SK-N-SH (cell line): ENCODE data around the gene SPTBN1.

Source experiments
- CHD2 ChIP-seq: fragments of 150-350 bp; IDR thresholded peaks from 2 replicates; pipeline ENCODE4 v1.6.1; 2018; ENCODE audit warnings: low read length; ENCODE audit not compliant: partially characterized antibody
- EP300 ChIP-seq, 2 experiments: IDR thresholded peaks; 2 replicates each; pipeline versions ENCODE4 v1.4.0 to v1.6.1; 2012; ENCODE audit warnings: borderline replicate concordance in 1 of 2, low read depth in 1 of 2, low read length in 1 of 2
- EZH2phosphoT487 ChIP-seq: fragments of 200-600 bp; sonication (generic); IDR thresholded peaks from 2 replicates; pipeline ENCODE4 v1.6.1; 2017; ENCODE audit warnings: low read depth, mixed run types, mild to moderate bottlenecking, antibody characterized with exemption, moderate library complexity, borderline replicate concordance
- FOXM1 ChIP-seq: IDR thresholded peaks from 2 replicates; pipeline ENCODE4 v1.4.0; 2012; ENCODE audit warnings: low read depth, mild to moderate bottlenecking
- JUND ChIP-seq: IDR thresholded peaks from 2 replicates; pipeline ENCODE4 v1.4.0; 2012
- MEF2A ChIP-seq: IDR thresholded peaks from 2 replicates; pipeline ENCODE4 v1.4.0; 2012; ENCODE audit warnings: low read depth, borderline replicate concordance
- POLR2AphosphoS5 ChIP-seq: IDR thresholded peaks from 2 replicates; pipeline ENCODE4 v1.6.1; 2012; ENCODE audit warnings: low read depth, low read length
- SIN3A ChIP-seq: IDR thresholded peaks from 2 replicates; pipeline ENCODE4 v1.6.1; 2012; ENCODE audit warnings: low read depth, mild to moderate bottlenecking, low read length, moderate library complexity, borderline replicate concordance
- TAF1 ChIP-seq: IDR thresholded peaks from 2 replicates; pipeline ENCODE4 v1.6.1; 2012; ENCODE audit warnings: low read depth, mild to moderate bottlenecking, low read length, moderate library complexity, borderline replicate concordance
- TEAD4 ChIP-seq: IDR thresholded peaks from 2 replicates; pipeline ENCODE4 v1.4.0; 2012; ENCODE audit warnings: mild to moderate bottlenecking, borderline replicate concordance; ENCODE audit not compliant: insufficient read depth
- TF ChIP-seq, protein P1 (sequence below): fragments of 200-600 bp; sonication (generic); IDR thresholded peaks from 2 replicates; pipeline ENCODE4 v1.6.1; 2017; ENCODE audit warnings: antibody characterized with exemption, mild to moderate bottlenecking, moderate library complexity
- TF ChIP-seq, protein P2 (sequence below): IDR thresholded peaks from 2 replicates; pipeline ENCODE4 v1.6.1; 2012; ENCODE audit warnings: mild to moderate bottlenecking, low read depth, low read length, moderate library complexity

DNA sequence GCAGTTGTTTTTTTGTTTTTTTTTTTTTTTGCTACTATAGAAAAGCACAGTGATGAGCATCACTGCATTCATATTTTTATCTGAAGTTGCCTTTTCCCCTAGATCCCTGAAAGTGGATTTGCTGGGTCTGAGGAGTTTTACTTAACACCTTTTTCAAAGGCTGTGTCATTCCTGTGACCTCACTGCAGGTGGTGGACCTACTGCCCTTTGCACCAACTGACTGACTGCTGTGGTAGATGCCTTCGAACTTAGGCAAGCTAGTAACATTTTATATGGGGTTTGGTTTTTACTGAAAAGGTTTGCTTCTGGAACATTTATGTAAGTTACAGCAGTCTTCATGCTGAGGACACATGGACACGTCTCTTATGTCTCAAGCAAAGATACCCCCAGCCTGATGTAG, 36.2 kb downstream of the SPTBN1 start:
- no peak for TF ChIP-seq EZH2phosphoT487
- TF ChIP-seq, protein P1, sequence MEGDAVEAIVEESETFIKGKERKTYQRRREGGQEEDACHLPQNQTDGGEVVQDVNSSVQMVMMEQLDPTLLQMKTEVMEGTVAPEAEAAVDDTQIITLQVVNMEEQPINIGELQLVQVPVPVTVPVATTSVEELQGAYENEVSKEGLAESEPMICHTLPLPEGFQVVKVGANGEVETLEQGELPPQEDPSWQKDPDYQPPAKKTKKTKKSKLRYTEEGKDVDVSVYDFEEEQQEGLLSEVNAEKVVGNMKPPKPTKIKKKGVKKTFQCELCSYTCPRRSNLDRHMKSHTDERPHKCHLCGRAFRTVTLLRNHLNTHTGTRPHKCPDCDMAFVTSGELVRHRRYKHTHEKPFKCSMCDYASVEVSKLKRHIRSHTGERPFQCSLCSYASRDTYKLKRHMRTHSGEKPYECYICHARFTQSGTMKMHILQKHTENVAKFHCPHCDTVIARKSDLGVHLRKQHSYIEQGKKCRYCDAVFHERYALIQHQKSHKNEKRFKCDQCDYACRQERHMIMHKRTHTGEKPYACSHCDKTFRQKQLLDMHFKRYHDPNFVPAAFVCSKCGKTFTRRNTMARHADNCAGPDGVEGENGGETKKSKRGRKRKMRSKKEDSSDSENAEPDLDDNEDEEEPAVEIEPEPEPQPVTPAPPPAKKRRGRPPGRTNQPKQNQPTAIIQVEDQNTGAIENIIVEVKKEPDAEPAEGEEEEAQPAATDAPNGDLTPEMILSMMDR, result no peak
- TF ChIP-seq, protein P2, sequence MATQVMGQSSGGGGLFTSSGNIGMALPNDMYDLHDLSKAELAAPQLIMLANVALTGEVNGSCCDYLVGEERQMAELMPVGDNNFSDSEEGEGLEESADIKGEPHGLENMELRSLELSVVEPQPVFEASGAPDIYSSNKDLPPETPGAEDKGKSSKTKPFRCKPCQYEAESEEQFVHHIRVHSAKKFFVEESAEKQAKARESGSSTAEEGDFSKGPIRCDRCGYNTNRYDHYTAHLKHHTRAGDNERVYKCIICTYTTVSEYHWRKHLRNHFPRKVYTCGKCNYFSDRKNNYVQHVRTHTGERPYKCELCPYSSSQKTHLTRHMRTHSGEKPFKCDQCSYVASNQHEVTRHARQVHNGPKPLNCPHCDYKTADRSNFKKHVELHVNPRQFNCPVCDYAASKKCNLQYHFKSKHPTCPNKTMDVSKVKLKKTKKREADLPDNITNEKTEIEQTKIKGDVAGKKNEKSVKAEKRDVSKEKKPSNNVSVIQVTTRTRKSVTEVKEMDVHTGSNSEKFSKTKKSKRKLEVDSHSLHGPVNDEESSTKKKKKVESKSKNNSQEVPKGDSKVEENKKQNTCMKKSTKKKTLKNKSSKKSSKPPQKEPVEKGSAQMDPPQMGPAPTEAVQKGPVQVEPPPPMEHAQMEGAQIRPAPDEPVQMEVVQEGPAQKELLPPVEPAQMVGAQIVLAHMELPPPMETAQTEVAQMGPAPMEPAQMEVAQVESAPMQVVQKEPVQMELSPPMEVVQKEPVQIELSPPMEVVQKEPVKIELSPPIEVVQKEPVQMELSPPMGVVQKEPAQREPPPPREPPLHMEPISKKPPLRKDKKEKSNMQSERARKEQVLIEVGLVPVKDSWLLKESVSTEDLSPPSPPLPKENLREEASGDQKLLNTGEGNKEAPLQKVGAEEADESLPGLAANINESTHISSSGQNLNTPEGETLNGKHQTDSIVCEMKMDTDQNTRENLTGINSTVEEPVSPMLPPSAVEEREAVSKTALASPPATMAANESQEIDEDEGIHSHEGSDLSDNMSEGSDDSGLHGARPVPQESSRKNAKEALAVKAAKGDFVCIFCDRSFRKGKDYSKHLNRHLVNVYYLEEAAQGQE, result no peak
- no peak for TF ChIP-seq POLR2AphosphoS5
- no peak for TF ChIP-seq MEF2A
- no peak for TF ChIP-seq FOXM1
- no peak for TF ChIP-seq TAF1
- TF ChIP-seq EP300 (IDR thresholded peaks at IDR 0.05; ENCODE audit: borderline replicate concordance in 1 of 2, low read depth in 1 of 2, low read length in 1 of 2), result no peak
- no peak for TF ChIP-seq SIN3A
- TF ChIP-seq TEAD4, result no peak
- no peak for TF ChIP-seq JUND
- no peak for TF ChIP-seq CHD2
